ENCODE measurements around the gene CRADD. TPM values are rescaled to one million over a fixed set of nuclear protein-coding genes. Genes with fewer than 3 reads are reported as not detected.

CRADD gene
- total and polyA plus RNA-seq, 2 donors (not counting 1 experiment from before 2014, with no cell fraction given) = 5.8 to 15.1 TPM

GRCh38 chr12:93729934-93730333 lies 52.8 kb downstream of the CRADD start:
- ATAC-seq (ENCODE audit: low read depth) (no peak), DNase-seq (no peak)
- no peak overlapping the region for H3K27ac ChIP-seq (ENCODE audit: low read length in 2 of 2)
- no peaks in the 10 kb centered on the region for H3K4me1 ChIP-seq (ENCODE audit: control insufficient read depth in 2 of 2, insufficient read depth in 2 of 2, low read length in 2 of 2)
- ChIA-PET POLR2A (interaction anchor here (0.6 kb wide), 1 partner anchor 10 kb away, joined by 4 read pairs; no protein-coding TSS in a partner anchor), CTCF (no interaction called here)
- peaks cover 0 to 5% (median 0%) of the 10 kb centered on the region in 3 donors for H3K9me3 ChIP-seq (ENCODE audit: control extremely low read depth in 1 of 3, control insufficient read depth in 2 of 3, insufficient read depth in 1 of 3, low read length in 2 of 3)
- Mint-ChIP-seq H3K27me3 (no peaks in the 10 kb centered on the region), H3K4me1 (no peaks in the 10 kb centered on the region), H3K4me3 (no peak overlapping the region), H3K27ac (no peak overlapping the region), H3K9me3 (ENCODE audit: insufficient read depth) (no peaks in the 10 kb centered on the region)
- TF ChIP-seq EZH2 (IDR thresholded peaks at IDR 0.05; ENCODE audit: borderline replicate concordance, insufficient read depth, low read depth, low read length, poor library complexity, severe bottlenecking) (no peak), CTCF (IDR thresholded peaks at IDR 0.05) (no peak)
- WGBS (ENCODE audit: insufficient coverage) = no CpG with 5 or more reads among the region's 3 CpGs
- intact Hi-C loops (cut with micrococcal nuclease) = no loop called here
- no peaks in the 10 kb centered on the region for H4K20me1 ChIP-seq (ENCODE audit: control insufficient read depth, insufficient read depth, low read length, poor library complexity, severe bottlenecking)
- H3K4me2 ChIP-seq (replicated peaks; ENCODE audit: low read depth, low read length, poor library complexity, severe bottlenecking) = no peak overlapping the region
- H3K4me3 ChIP-seq (ENCODE audit: control extremely low read depth in 1 of 5, extremely low read depth in 1 of 5, insufficient read depth in 1 of 5, low read depth in 2 of 5, low read length in 4 of 5) = no peak overlapping the region
- no peak overlapping the region for H3K9ac ChIP-seq (ENCODE audit: low read length)
- H3K27me3 ChIP-seq (replicated peaks in 1 of 4; ENCODE audit: control extremely low read depth in 1 of 4, control insufficient read depth in 3 of 4, insufficient read depth in 4 of 4, low read length in 3 of 4) = no peaks in the 10 kb centered on the region
- no peaks in the 10 kb centered on the region for H3K36me3 ChIP-seq (replicated peaks in 1 of 2; ENCODE audit: control extremely low read depth in 1 of 2, control insufficient read depth in 1 of 2, extremely low read depth in 1 of 2, insufficient read depth in 2 of 2, low read length in 1 of 2)
- peaks cover 7% of the 10 kb centered on the region for H3K79me2 ChIP-seq (ENCODE audit: control insufficient read depth, insufficient read depth, low read length)
- H2AFZ ChIP-seq (ENCODE audit: insufficient read depth, low read depth, low read length, poor library complexity, severe bottlenecking) = no peak overlapping the region

- H3K4me1 Mint-ChIP-seq = peaks cover 6% of the 10 kb centered on the region
- H3K36me3 ChIP-seq (replicated peaks in 1 of 2; ENCODE audit: control extremely low read depth in 1 of 2, control insufficient read depth in 1 of 2, extremely low read depth in 1 of 2, insufficient read depth in 2 of 2, low read length in 1 of 2) = no peaks in the 10 kb centered on the region
- no peak overlapping the region for H3K9ac ChIP-seq (ENCODE audit: low read length)
- no peaks in the 10 kb centered on the region for H4K20me1 ChIP-seq (ENCODE audit: control insufficient read depth, insufficient read depth, low read length, poor library complexity, severe bottlenecking)
- ChIA-PET CTCF (no interaction called here), POLR2A (no interaction called here)
- ATAC-seq (ENCODE audit: low read depth) = no peak
- no peaks in the 10 kb centered on the region for H3K27me3 Mint-ChIP-seq
- no peaks in the 10 kb centered on the region for H3K4me1 ChIP-seq (ENCODE audit: control insufficient read depth in 2 of 2, insufficient read depth in 2 of 2, low read length in 2 of 2)
- H3K27ac Mint-ChIP-seq = no peak overlapping the region
- peaks cover 0 to 5% (median 0%) of the 10 kb centered on the region in 3 donors for H3K9me3 ChIP-seq (ENCODE audit: control extremely low read depth in 1 of 3, control insufficient read depth in 2 of 3, insufficient read depth in 1 of 3, low read length in 2 of 3)
- H3K4me2 ChIP-seq (replicated peaks; ENCODE audit: low read depth, low read length, poor library complexity, severe bottlenecking) = no peak overlapping the region
- intact Hi-C loops (cut with micrococcal nuclease) = no loop called here
- H3K27ac ChIP-seq (ENCODE audit: low read length in 2 of 2) = no peak overlapping the region
- no peak overlapping the region for H3K4me3 ChIP-seq (ENCODE audit: control extremely low read depth in 1 of 5, extremely low read depth in 1 of 5, insufficient read depth in 1 of 5, low read depth in 2 of 5, low read length in 4 of 5)
- no peak overlapping the region for H3K4me3 Mint-ChIP-seq
- no CpG with 5 or more reads among the region's 3 CpGs for WGBS (ENCODE audit: insufficient coverage)
- no peak overlapping the region for H2AFZ ChIP-seq (ENCODE audit: insufficient read depth, low read depth, low read length, poor library complexity, severe bottlenecking)
- no peaks in the 10 kb centered on the region for H3K27me3 ChIP-seq (replicated peaks in 1 of 4; ENCODE audit: control extremely low read depth in 1 of 4, control insufficient read depth in 3 of 4, insufficient read depth in 4 of 4, low read length in 3 of 4)
- no peak for DNase-seq
- no peaks in the 10 kb centered on the region for H3K79me2 ChIP-seq (ENCODE audit: control insufficient read depth, insufficient read depth, low read length)
- H3K9me3 Mint-ChIP-seq (ENCODE audit: insufficient read depth) = no peaks in the 10 kb centered on the region
- TF ChIP-seq EZH2 (IDR thresholded peaks at IDR 0.05; ENCODE audit: borderline replicate concordance, insufficient read depth, low read depth, low read length, poor library complexity, severe bottlenecking) = no peak
- TF ChIP-seq CTCF (IDR thresholded peaks at IDR 0.05) = no peak
Measured at GRCh38 chr12:93733358-93733757, 56.2 kb downstream of the CRADD start.
